ENCODE results near the gene GIN1.
A peak's percentile ranks its signal among the peaks of the same experiment; 100 is the strongest.

DNA sequence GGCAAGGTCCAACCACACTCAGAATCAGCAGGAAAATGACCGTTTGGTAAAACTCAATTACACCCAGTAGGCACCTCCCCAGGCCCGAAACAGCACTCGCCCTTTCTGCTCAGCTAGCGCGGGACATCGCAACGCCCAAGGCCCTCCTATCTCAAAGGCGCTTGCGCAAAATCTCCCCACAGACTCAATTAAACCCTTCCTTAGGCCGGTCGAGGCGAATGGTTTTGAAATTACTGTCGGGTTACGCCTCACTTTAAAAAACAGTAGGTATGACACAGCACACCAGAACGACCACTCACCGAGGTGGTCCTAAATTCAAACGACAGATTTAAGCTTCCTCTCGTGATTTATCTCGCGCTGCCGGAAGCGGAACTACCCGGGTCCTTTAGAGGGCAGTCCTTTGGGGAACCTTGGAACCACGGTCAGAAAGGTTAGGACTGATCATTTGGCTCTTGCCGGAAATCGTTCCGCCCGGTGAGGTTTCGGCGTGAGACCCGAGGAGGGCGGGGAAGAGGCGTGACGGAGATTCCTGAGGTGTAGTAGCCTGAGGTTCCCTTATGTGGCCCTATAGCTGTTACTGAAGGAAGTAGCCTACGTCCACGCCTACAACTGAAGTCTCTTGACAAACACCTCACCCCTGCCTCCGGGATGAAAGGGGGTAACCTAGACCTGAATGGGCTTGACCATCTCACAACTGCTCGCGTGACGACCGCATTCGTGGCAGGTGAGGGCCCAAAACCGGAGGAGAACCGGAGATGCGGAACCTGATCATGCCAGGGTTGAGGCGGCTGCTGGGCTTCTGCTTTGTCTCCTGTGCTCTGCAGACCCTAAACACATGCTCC is at the start of gene GIN1, which contains the start of gene PPIP5K2:
- peak in 1 of 4 donors; percentile 41 for TF ChIP-seq POLR2A (IDR thresholded peaks at IDR 0.05)
- TF ChIP-seq, protein P1, sequence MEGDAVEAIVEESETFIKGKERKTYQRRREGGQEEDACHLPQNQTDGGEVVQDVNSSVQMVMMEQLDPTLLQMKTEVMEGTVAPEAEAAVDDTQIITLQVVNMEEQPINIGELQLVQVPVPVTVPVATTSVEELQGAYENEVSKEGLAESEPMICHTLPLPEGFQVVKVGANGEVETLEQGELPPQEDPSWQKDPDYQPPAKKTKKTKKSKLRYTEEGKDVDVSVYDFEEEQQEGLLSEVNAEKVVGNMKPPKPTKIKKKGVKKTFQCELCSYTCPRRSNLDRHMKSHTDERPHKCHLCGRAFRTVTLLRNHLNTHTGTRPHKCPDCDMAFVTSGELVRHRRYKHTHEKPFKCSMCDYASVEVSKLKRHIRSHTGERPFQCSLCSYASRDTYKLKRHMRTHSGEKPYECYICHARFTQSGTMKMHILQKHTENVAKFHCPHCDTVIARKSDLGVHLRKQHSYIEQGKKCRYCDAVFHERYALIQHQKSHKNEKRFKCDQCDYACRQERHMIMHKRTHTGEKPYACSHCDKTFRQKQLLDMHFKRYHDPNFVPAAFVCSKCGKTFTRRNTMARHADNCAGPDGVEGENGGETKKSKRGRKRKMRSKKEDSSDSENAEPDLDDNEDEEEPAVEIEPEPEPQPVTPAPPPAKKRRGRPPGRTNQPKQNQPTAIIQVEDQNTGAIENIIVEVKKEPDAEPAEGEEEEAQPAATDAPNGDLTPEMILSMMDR (IDR thresholded peaks at IDR 0.05), result peak in 2 of 7 experiments; percentile 9 to 23
